H1 (cell line): ENCODE data around the gene ACADM. TPM values are rescaled to one million over a fixed set of nuclear protein-coding genes. Genes with fewer than 3 reads are reported as not detected.

Experiments used
- BACH1 ChIP-seq: IDR thresholded peaks from 2 replicates; pipeline ENCODE4 v1.6.1; 2012; ENCODE audit warnings: low read length, improper control_type of control experiment
- CHD7 ChIP-seq: fragments of 300-600 bp; sonication (generic); IDR thresholded peaks from 2 replicates; pipeline ENCODE4 v1.7.1; 2012; ENCODE audit warnings: low read length, moderate library complexity, mild to moderate bottlenecking, inconsistent platforms; ENCODE audit not compliant: insufficient replicate concordance
- CREB1 ChIP-seq: IDR thresholded peaks from 2 replicates; pipeline ENCODE4 v1.6.1; 2012; ENCODE audit warnings: inconsistent platforms
- GABPA ChIP-seq: IDR thresholded peaks from 2 replicates; pipeline ENCODE4 v1.6.1; 2011; ENCODE audit warnings: mild to moderate bottlenecking, low read length, moderate library complexity, borderline replicate concordance; ENCODE audit not compliant: insufficient read depth
- POLR2A ChIP-seq, 2 experiments: IDR thresholded peaks; 1 replicate in 1 of 2; 2 replicates in 1 of 2; pipeline ENCODE4 v1.6.1; 2011; ENCODE audit warnings: low read depth in 2 of 2, low read length in 2 of 2, mild to moderate bottlenecking in 2 of 2; ENCODE audit errors: control extremely low read depth in 1 of 2
- RAD21 ChIP-seq, 2 experiments: IDR thresholded peaks in 1 of 2; conservative IDR thresholded peaks in 1 of 2; 2 replicates each; pipeline ENCODE4 v1.6.1; 2011; ENCODE audit warnings: low read depth in 2 of 2, low read length in 2 of 2, improper control_type of control experiment in 1 of 2, inconsistent platforms in 1 of 2, mild to moderate bottlenecking in 1 of 2, moderate library complexity in 1 of 2
- SRF ChIP-seq: IDR thresholded peaks from 2 replicates; pipeline ENCODE4 v1.6.1; 2011; ENCODE audit warnings: mild to moderate bottlenecking, low read depth, low read length, moderate library complexity
- polyA plus RNA-seq, 7 experiments: library from polyadenylated mRNA; depleted of rRNA in 3 of 7; stranded (reverse) in 5 of 7; unstranded in 2 of 7; fragments of >200 nt in 5 of 7; fragments of 200-250 nt in 2 of 7; gene quantifications; 1 replicate in 5 of 7; 2 replicates in 1 of 7; 4 replicates in 1 of 7; pipeline versions ENCODE4 v1.2.1 to v1.2.3, GENCODE V29; 2011 to 2013; ENCODE audit warnings: missing spikeins in 2 of 7, mixed read lengths in 2 of 7
- total RNA-seq: library from RNA; stranded (reverse); fragmentation: NEBNext Ultra II Directional; extraction: Animal tissue kit (Norgen Biotek cat#: 25700); gene quantifications from 2 replicates; pipeline ENCODE4 v1.2.1, GENCODE V29; 2021
- TF ChIP-seq, protein P1 (sequence below): IDR thresholded peaks from 2 replicates; pipeline ENCODE4 v1.6.1; 2012; ENCODE audit warnings: inconsistent platforms
- TF ChIP-seq, protein P2 (sequence below): IDR thresholded peaks from 2 replicates; pipeline ENCODE4 v1.6.1; 2012; ENCODE audit warnings: low read length, inconsistent platforms

Gene ACADM
- total and polyA plus RNA-seq, 2 of the 8 experiments (the other 6 are each of a cell fraction or from before 2014, with no cell fraction given) = 14.3 to 40.0 TPM

GRCh38 chr1:75768016-75768415 lies 43.5 kb downstream of the ACADM start (continued):
- TF ChIP-seq CHD7 (no peak), POLR2A (IDR thresholded peaks at IDR 0.05; ENCODE audit: control extremely low read depth in 1 of 2, low read depth in 2 of 2, low read length in 2 of 2) (no peak), RAD21 (IDR thresholded peaks at IDR 0.05 in 1 of 2, conservative IDR thresholded peaks at IDR 0.05 in 1 of 2; ENCODE audit: low read depth in 2 of 2, low read length in 2 of 2) (no peak), BACH1 (no peak), SRF (no peak), GABPA (no peak), CREB1 (no peak)
- TF ChIP-seq, protein P1, sequence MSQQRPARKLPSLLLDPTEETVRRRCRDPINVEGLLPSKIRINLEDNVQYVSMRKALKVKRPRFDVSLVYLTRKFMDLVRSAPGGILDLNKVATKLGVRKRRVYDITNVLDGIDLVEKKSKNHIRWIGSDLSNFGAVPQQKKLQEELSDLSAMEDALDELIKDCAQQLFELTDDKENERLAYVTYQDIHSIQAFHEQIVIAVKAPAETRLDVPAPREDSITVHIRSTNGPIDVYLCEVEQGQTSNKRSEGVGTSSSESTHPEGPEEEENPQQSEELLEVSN = no peak
- TF ChIP-seq, protein P2, sequence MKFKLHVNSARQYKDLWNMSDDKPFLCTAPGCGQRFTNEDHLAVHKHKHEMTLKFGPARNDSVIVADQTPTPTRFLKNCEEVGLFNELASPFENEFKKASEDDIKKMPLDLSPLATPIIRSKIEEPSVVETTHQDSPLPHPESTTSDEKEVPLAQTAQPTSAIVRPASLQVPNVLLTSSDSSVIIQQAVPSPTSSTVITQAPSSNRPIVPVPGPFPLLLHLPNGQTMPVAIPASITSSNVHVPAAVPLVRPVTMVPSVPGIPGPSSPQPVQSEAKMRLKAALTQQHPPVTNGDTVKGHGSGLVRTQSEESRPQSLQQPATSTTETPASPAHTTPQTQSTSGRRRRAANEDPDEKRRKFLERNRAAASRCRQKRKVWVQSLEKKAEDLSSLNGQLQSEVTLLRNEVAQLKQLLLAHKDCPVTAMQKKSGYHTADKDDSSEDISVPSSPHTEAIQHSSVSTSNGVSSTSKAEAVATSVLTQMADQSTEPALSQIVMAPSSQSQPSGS = no peak
- TF ChIP-seq, all 59 proteins: peak for 0
